T47D (cell line): ENCODE results near the gene SRBD1.

Source experiments
- DNase-seq, 2 experiments: peaks; one replicate each; pipeline versions ENCODE4 v3.0.0 to v3.0.0-alpha.2; 2011 to 2012; ENCODE audit warnings: low read depth in 1 of 2, low spot score in 1 of 2
- JUND ChIP-seq: IDR thresholded peaks from 2 replicates; pipeline ENCODE4 v1.6.1; 2012; ENCODE audit warnings: low read depth
- in situ Hi-C: cut with HindIII; loops from 2 replicates; pipeline ENCODE4 v1.10.0; 2016; ENCODE audit warnings: low sequenced_read_pairs, low pct_unique_long_range_greater_than_20kb

SRBD1 gene

DNA sequence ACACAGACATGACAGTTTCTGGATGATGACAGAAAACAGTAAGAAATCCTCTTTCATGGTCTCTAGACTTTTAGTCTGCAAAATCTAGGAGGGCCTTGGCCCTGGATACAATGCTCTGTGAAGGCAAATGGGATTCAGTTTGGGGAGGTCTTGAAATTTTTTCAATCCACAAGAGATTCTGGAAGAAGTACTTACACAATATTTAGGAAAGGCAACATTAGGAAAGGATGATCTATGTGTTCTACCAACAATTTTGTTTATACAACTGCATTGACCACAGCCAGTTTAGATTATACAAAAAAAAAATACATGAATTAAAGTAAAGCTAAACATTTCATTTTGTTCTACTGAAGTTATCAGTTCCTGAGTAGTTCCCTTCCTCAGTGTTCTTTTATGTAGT, 208.0 kb downstream of the SRBD1 start:
- DNase-seq, result no peak
- in situ Hi-C loops, result no loop called here
- no peak for TF ChIP-seq JUND

DNA sequence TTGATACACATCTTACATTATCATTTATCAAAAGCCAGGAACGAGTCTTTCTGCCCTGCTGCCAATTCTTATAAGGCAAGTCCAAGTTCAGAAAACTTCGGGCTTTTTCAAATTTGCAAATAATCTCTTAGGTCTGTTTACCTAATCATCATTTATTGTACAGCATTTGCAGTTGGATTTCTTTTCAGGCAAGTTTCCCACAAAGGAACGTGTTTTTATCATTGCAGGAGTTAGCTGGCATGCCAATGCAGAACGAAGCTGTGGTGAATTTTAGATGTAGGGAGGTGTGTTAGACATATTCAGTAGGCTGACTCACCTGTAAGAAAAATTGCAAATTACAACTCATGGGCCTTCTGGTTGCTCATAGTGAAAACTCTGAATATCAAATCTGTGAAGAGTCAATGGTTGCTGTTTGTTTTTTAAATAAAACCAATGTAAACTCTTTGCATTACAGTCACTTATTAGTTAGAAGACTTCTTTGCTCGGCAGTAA, 209.6 kb downstream of the SRBD1 start:
- in situ Hi-C loops, result no loop called here
- DNase-seq, result no peak
- no peak for TF ChIP-seq JUND

DNA sequence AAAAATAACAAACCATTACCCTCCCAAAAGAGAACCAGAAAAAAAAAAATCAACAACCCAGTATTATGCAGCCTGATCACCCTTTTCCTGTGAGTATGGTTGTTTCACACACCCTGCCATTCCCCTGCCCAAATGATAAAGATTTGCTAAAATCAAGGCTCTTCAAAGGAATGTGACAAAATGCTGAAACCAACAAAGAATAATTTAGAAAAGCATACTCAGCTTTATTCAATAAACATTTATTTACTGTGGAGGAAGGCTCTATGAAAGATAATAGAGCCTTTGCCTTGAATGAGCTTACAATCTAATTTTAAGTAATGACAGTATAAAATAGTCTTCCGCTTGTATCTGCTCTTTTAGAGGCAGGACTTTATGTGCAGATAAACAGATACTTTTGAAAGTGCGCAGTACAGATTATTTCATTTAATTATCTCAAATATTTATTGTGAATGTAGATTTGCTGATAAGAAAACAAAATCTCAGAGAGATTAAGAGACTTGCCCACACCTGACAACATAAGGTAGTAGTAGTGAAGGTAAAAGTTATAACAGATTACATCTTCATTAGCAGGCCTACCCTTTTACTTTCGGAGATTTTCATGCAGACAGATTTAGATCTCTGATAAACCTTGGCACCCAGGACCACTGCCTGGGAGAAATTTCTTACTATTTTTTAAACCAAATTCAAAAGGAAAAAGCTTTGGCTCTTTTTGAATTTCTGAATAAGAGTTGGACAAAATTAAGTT, 211.9 kb downstream of the SRBD1 start:
- in situ Hi-C loops, result no loop called here
- DNase-seq, result no peak
- TF ChIP-seq JUND, result no peak

DNA sequence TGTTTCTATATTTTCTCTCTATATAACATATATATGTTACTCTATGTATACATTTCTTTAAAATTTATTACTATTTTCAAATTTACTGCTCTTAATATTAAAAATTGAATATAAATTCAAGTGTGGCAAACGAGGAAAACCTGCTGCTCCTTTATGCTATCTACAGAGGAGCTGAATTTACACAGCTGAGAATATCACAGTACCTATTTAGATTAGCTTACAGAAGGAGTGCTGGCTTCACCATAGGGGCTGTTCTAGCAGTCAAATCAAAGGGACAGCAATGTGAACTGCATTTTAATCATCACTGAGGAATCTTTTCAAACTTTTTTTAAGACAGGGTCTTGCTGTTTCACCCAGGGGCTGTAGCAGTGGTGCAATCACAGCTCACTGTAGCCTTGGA, 213.8 kb downstream of the SRBD1 start:
- no peak for TF ChIP-seq JUND
- no peak for DNase-seq
- in situ Hi-C loops, result no loop called here

- no peak for DNase-seq
- in situ Hi-C loops, result no loop called here
- TF ChIP-seq JUND, result no peak
These were observed 214.4 kb downstream of the SRBD1 start for GRCh38 chr2:45396671-45397070.

- DNase-seq, result no peak
- in situ Hi-C loops, result no loop called here
- TF ChIP-seq JUND, result no peak
These were observed 216.2 kb downstream of the SRBD1 start for GRCh38 chr2:45394842-45395241.

DNA sequence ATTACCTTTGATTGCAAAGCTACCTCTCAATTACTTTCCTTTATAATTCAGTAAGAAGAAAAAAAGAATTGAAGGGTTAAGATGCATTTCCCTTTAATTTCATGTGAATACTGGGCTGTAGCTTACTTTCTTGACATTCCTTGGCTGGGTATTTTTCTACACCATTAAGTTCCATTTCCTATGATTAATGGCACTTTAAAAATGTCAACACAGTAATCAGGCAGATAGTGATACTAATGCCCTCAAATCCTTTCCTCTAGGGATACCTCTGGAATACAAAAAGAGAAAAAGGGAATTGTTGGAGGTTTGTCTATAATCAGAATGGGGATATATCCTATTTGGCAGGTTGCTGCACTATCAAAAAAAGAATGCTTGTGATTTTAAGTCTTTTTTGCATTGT, 216.9 kb downstream of the SRBD1 start:
- TF ChIP-seq JUND, result no peak
- in situ Hi-C loops, result no loop called here
- DNase-seq, result no peak

DNA sequence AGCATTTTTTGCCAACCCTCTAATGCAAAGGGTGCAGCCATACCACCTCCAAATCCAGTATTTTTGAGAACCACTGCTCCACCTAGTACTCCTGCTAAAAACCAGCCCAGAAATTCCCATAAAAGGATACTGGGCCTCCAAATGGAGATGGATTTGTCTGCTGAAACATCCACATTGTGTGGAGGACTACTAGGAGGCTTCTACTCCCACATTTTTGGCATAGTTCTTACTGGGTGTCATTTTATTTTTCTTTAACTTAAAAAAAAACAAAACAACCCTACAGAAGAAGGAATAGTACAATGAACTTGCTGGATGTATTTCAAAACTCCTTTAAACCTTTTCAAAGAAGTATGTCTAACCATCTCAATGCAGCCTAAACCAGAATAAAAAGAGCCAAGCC, 219.2 kb downstream of the SRBD1 start:
- DNase-seq, result no peak
- in situ Hi-C loops, result no loop called here
- TF ChIP-seq JUND, result no peak

DNA sequence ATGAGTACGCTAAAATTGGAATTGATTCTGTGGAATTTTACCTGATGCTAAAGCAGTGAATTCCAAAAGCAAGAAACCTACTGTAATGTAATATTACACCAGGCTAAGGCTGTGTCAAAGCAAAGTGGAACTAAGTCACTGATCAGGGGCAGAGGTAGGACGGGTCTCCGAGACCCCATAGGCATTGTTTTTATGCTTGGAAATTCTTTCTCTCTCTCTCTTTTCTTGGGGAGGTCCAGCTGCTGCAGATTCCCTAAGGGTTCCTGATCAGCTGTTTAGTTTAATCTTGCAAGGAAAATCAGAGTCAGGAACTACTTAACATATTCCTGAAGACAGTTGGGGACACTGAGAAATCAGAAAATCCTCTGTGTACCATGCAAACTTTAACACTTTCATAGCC, 220.2 kb downstream of the SRBD1 start:
- DNase-seq, result no peak
- no peak for TF ChIP-seq JUND
- in situ Hi-C loops, result no loop called here

DNA sequence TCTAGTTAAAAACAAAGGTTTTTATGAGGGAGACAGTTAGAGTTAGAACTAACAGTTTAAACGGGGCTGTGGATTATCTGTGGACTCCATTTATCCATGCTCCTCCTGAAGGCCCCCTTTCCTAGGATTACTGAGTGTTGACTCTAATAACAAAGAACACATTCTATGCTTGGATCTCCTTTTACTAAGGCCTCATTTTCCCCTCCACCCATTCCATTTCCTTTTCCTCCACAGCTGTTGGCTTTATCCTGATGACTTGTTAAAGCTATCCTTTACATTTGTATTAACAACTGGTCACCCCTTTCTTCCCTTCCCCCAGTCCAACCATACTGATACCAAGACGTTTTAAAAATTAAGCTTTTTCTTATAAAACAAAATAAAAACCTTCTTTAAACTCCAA, 220.6 kb downstream of the SRBD1 start:
- no peak for DNase-seq
- in situ Hi-C loops, result no loop called here
- no peak for TF ChIP-seq JUND

DNA sequence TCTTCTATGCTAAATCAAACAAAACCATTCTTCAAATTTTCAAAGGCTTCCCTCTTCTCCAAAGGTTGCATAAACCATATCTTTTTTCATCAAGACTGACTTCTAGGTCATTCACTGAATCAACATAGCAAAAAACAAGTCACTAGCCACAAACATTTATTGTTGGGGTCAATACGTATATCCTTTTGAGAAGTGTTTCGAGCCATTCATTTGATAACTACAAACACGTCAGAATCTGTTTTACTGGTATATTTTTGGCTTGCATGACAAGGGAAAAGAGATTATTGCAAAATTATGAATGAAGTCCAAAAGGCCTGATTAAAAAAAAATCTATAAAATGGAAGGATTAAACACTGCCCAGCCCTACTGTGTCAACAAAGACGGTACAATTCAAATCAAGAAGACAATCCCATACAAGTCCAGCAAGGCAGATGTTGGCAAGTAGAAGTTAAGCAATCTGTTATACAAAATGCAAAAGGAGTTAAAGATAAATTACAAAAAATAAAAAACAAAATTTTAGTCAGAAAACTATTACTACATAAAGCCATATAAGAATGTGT, 222.4 kb downstream of the SRBD1 start:
- DNase-seq, result no peak
- TF ChIP-seq JUND, result no peak
- in situ Hi-C loops, result no loop called here

DNA sequence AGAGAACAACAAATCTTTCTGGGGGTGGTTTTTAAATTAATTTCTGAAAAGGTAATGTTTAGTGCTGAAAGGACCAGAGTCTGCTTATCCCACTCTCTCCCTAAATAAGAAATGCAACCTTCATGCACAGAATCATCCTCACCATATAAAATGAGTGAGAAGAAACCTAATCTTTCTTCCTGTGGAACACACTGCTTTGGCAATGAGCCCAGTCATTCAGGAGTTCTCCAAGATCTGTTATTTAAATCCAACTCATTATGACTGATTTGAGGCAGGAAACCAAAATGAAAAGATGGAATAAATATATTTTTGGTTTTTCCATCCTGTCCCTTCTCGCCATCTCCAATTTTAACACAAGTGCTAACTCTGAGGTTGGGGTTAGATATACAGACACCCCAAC, 228.3 kb downstream of the SRBD1 start:
- no peak for DNase-seq
- TF ChIP-seq JUND, result no peak
- in situ Hi-C loops, result no loop called here

- no peak for TF ChIP-seq JUND
- no peak for DNase-seq
- in situ Hi-C loops, result no loop called here
These were observed 230.8 kb downstream of the SRBD1 start for GRCh38 chr2:45380131-45380836.
